Endothelial cell (in vitro differentiated cells): Measurements from ENCODE around the gene TNFAIP3. TPM values are rescaled to one million over a fixed set of nuclear protein-coding genes. Genes with fewer than 3 reads are reported as not detected.

Source experiments
- DNase-seq: peaks from one replicate; pipeline ENCODE4 v3.0.0; 2021; ENCODE audit warnings: low spot score
- H3K27ac Mint-ChIP-seq: one replicate; pipeline ENCODE4 v1.8.0; 2021; ENCODE audit warnings: mixed read lengths, inconsistent platforms; ENCODE audit not compliant: unreplicated experiment
- H3K27me3 Mint-ChIP-seq: one replicate; pipeline ENCODE4 v1.8.0; 2021; ENCODE audit warnings: mild to moderate bottlenecking, moderate library complexity, mixed read lengths, inconsistent platforms; ENCODE audit not compliant: unreplicated experiment
- H3K36me3 Mint-ChIP-seq: one replicate; pipeline ENCODE4 v1.8.0; 2021; ENCODE audit warnings: mild to moderate bottlenecking, low read depth, mixed read lengths, inconsistent platforms; ENCODE audit not compliant: unreplicated experiment
- H3K4me1 Mint-ChIP-seq: one replicate; pipeline ENCODE4 v1.8.0; 2021; ENCODE audit warnings: mild to moderate bottlenecking, mixed read lengths, inconsistent platforms; ENCODE audit not compliant: unreplicated experiment
- H3K4me3 Mint-ChIP-seq: one replicate; pipeline ENCODE4 v1.8.0; 2021; ENCODE audit warnings: mild to moderate bottlenecking, mixed read lengths, inconsistent platforms; ENCODE audit not compliant: unreplicated experiment
- H3K9me3 Mint-ChIP-seq: one replicate; pipeline ENCODE4 v1.8.0; 2021; ENCODE audit warnings: mixed read lengths, inconsistent platforms; ENCODE audit not compliant: unreplicated experiment
- CTCF ChIP-seq: fragments of 200-600 bp; sonication (generic); IDR thresholded peaks from one replicate; pipeline ENCODE4 v1.5.0; 2021; ENCODE audit warnings: antibody characterized with exemption; ENCODE audit not compliant: unreplicated experiment
- total RNA-seq: library from RNA; stranded (reverse); fragmentation: NEBNext Ultra II Directional; extraction: Animal tissue kit (Norgen Biotek cat#: 25700); gene quantifications from one replicate; pipeline ENCODE4 v1.2.1, GENCODE V29; 2021; ENCODE audit not compliant: unreplicated experiment

The TNFAIP3 gene
- total RNA-seq, 1 donor from 2014 or later, result 22.6 TPM

- Mint-ChIP-seq H3K4me3 (no peak overlapping the region), H3K9me3 (peaks cover under 1% of the 10 kb centered on the region), H3K27ac (no peak overlapping the region), H3K4me1 (no peaks in the 10 kb centered on the region), H3K36me3 (peaks cover 3% of the 10 kb centered on the region), H3K27me3 (peaks cover 1% of the 10 kb centered on the region)
- TF ChIP-seq CTCF, result no peak
- no peak for DNase-seq
Observed at GRCh38 chr6:137845460-137845859, 21.6 kb upstream of the TNFAIP3 start.

- TF ChIP-seq CTCF, result no peak
- no peak overlapping the region for H3K4me3 Mint-ChIP-seq
- no peaks in the 10 kb centered on the region for H3K4me1 Mint-ChIP-seq
- no peaks in the 10 kb centered on the region for H3K9me3 Mint-ChIP-seq
- peaks cover 1% of the 10 kb centered on the region for H3K27me3 Mint-ChIP-seq
- peaks cover 3% of the 10 kb centered on the region for H3K36me3 Mint-ChIP-seq
- no peak overlapping the region for H3K27ac Mint-ChIP-seq
- DNase-seq, result no peak
Observed at GRCh38 chr6:137846274-137846673, 20.8 kb upstream of the TNFAIP3 start.

GRCh38 chr6:137846772-137847313 is 20.2 kb upstream of the TNFAIP3 start:
- Mint-ChIP-seq H3K27ac (no peak overlapping the region), H3K36me3 (peaks cover 3% of the 10 kb centered on the region), H3K27me3 (peaks cover 1% of the 10 kb centered on the region), H3K4me3 (no peak overlapping the region), H3K9me3 (no peaks in the 10 kb centered on the region), H3K4me1 (no peaks in the 10 kb centered on the region)
- TF ChIP-seq CTCF, result no peak
- no peak for DNase-seq

GRCh38 chr6:137847748-137848147 is 19.3 kb upstream of the TNFAIP3 start:
- no peak overlapping the region for H3K4me3 Mint-ChIP-seq
- no peak overlapping the region for H3K27ac Mint-ChIP-seq

More at GRCh38 chr6:137847748-137848147, 19.3 kb upstream of the TNFAIP3 start:
- peaks cover 1% of the 10 kb centered on the region for H3K27me3 Mint-ChIP-seq
- TF ChIP-seq CTCF, result no peak
- H3K9me3 Mint-ChIP-seq, result no peaks in the 10 kb centered on the region
- H3K4me1 Mint-ChIP-seq, result no peaks in the 10 kb centered on the region
- H3K36me3 Mint-ChIP-seq, result peaks cover 3% of the 10 kb centered on the region
- no peak for DNase-seq
